Brain microvascular endothelial cell (primary cell): ENCODE data around the gene LRG1.

Source experiments
- DNase-seq: peaks from one replicate; pipeline ENCODE4 v3.0.0-alpha.2; 2020
- H3K27ac ChIP-seq: fragments of 250-450 bp; sonication (Bioruptor Pico); 2 replicates; pipeline ENCODE4 v1.5.1; 2020; ENCODE audit warnings: mild to moderate bottlenecking, moderate library complexity
- H3K27me3 ChIP-seq: fragments of 250-450 bp; sonication (Bioruptor Pico); replicated peaks from 2 replicates; pipeline ENCODE4 v1.5.1; 2020; ENCODE audit warnings: mild to moderate bottlenecking
- H3K36me3 ChIP-seq: fragments of 250-450 bp; sonication (Bioruptor Pico); replicated peaks from 2 replicates; pipeline ENCODE4 v1.5.1; 2020; ENCODE audit warnings: mild to moderate bottlenecking
- H3K4me3 ChIP-seq: 2 replicates; pipeline ENCODE4 v1.5.1; 2011; ENCODE audit warnings: low read depth, mild to moderate bottlenecking, control low read depth, low read length, moderate library complexity
- CTCF ChIP-seq: IDR thresholded peaks from 2 replicates; pipeline ENCODE4 v1.5.1; 2011; ENCODE audit warnings: low read depth, mild to moderate bottlenecking, moderate library complexity, low read length, control low read depth, inconsistent platforms; ENCODE audit errors: missing control alignments
- in situ Hi-C: cut with HindIII; loops from 2 replicates; pipeline ENCODE4 v1.10.0; 2017; ENCODE audit warnings: low sequenced_read_pairs, low pct_ligation_motif_present

LRG1 gene

GRCh38 chr19:4493929-4494690, 45.7 kb downstream of the LRG1 start:
- H3K27ac ChIP-seq: no peak overlapping the region
- TF ChIP-seq CTCF: no peak
- no peak for DNase-seq
- H3K4me3 ChIP-seq: no peak overlapping the region
- in situ Hi-C loops: no loop called here
- no peaks in the 10 kb centered on the region for H3K27me3 ChIP-seq
- H3K36me3 ChIP-seq: peaks cover 79% of the 10 kb centered on the region

- H3K36me3 ChIP-seq: peaks cover 79% of the 10 kb centered on the region
- no peak for DNase-seq
- in situ Hi-C loops: no loop called here
- no peak overlapping the region for H3K4me3 ChIP-seq
- H3K27me3 ChIP-seq: no peaks in the 10 kb centered on the region
- H3K27ac ChIP-seq: no peak overlapping the region
- no peak for TF ChIP-seq CTCF
These were observed 46.5 kb downstream of the LRG1 start for GRCh38 chr19:4493104-4493928.

GRCh38 chr19:4492337-4493103, 47.3 kb downstream of the LRG1 start:
- no peak for TF ChIP-seq CTCF
- in situ Hi-C loops: no loop called here
- Histone ChIP-seq H3K27ac (no peak overlapping the region), H3K36me3 (peaks cover 71% of the 10 kb centered on the region), H3K27me3 (no peaks in the 10 kb centered on the region), H3K4me3 (no peak overlapping the region)
- DNase-seq: no peak

GRCh38 chr19:4491446-4491845, 48.4 kb downstream of the LRG1 start:
- no peak for DNase-seq
- no peak for TF ChIP-seq CTCF
- Histone ChIP-seq H3K36me3 (peaks cover 70% of the 10 kb centered on the region), H3K27ac (no peak overlapping the region), H3K27me3 (no peaks in the 10 kb centered on the region), H3K4me3 (no peak overlapping the region)
- in situ Hi-C loops: no loop called here

GRCh38 chr19:4488496-4488895, 51.3 kb downstream of the LRG1 start:
- H3K4me3 ChIP-seq: no peak overlapping the region
- H3K27ac ChIP-seq: no peak overlapping the region
- in situ Hi-C loops: no loop called here
- no peak for DNase-seq
- peaks cover 49% of the 10 kb centered on the region for H3K36me3 ChIP-seq
- H3K27me3 ChIP-seq: no peaks in the 10 kb centered on the region
- TF ChIP-seq CTCF: no peak
